ENCODE measurements around the gene POLR3A. TPM values are rescaled to one million over a fixed set of nuclear protein-coding genes. Genes with fewer than 3 reads are reported as not detected.

POLR3A gene
- total and polyA plus RNA-seq, 4 donors, result 2.5 to 16.3 (median 9.4) TPM

GRCh38 chr10:77983384-77984341 is 45.7 kb downstream of the POLR3A start:
- no peak for DNase-seq
- intact Hi-C loops (cut with DNase I), result no loop called here
- Histone ChIP-seq H3K27me3 (ENCODE audit: control insufficient read depth in 1 of 2, insufficient read depth in 2 of 2, low read length in 1 of 2) (no peaks in the 10 kb centered on the region), H3K4me3 (ENCODE audit: low read length in 2 of 2) (no peak overlapping the region), H3K4me1 (ENCODE audit: control insufficient read depth in 1 of 2, insufficient read depth in 2 of 2, low read length in 2 of 2) (peaks cover 5% of the 10 kb centered on the region in 2 donors), H3K27ac (ENCODE audit: low read depth in 1 of 2, low read length in 2 of 2) (no peak overlapping the region), H3K9me3 (ENCODE audit: control insufficient read depth, low read length) (no peaks in the 10 kb centered on the region), H3K36me3 (ENCODE audit: control insufficient read depth in 1 of 2, insufficient read depth in 2 of 2, low read length in 1 of 2) (peaks cover 7 to 16% of the 10 kb centered on the region in 2 donors)
- no peak for ATAC-seq (ENCODE audit: low FRiP score)
- 77 to 79% methylated on average over 16 of the region's 16 CpGs for WGBS, 2 donors

- Histone ChIP-seq H3K9me3 (ENCODE audit: control insufficient read depth, low read length) (no peaks in the 10 kb centered on the region), H3K4me3 (ENCODE audit: low read length in 2 of 2) (no peak overlapping the region), H3K4me1 (ENCODE audit: control insufficient read depth in 1 of 2, insufficient read depth in 2 of 2, low read length in 2 of 2) (no peaks in the 10 kb centered on the region), H3K27ac (ENCODE audit: low read depth in 1 of 2, low read length in 2 of 2) (no peak overlapping the region), H3K36me3 (ENCODE audit: control insufficient read depth in 1 of 2, insufficient read depth in 2 of 2, low read length in 1 of 2) (peaks cover 7 to 18% of the 10 kb centered on the region in 2 donors), H3K27me3 (ENCODE audit: control insufficient read depth in 1 of 2, insufficient read depth in 2 of 2, low read length in 1 of 2) (no peaks in the 10 kb centered on the region)
- no peak for DNase-seq
- intact Hi-C loops (cut with DNase I), result no loop called here
- no peak for ATAC-seq (ENCODE audit: low FRiP score)
- WGBS, 2 donors, result 94 to 95% methylated on average over 13 of the region's 13 CpGs
Measured at GRCh38 chr10:77981281-77981680, 48.0 kb downstream of the POLR3A start.

GRCh38 chr10:77979221-77979620 is 50.1 kb downstream of the POLR3A start:
- H3K27ac ChIP-seq (ENCODE audit: low read depth in 1 of 2, low read length in 2 of 2), result no peak overlapping the region
- no peaks in the 10 kb centered on the region for H3K27me3 ChIP-seq (ENCODE audit: control insufficient read depth in 1 of 2, insufficient read depth in 2 of 2, low read length in 1 of 2)
- no peak for DNase-seq
- H3K36me3 ChIP-seq (ENCODE audit: control insufficient read depth in 1 of 2, insufficient read depth in 2 of 2, low read length in 1 of 2), result peaks cover 7 to 15% of the 10 kb centered on the region in 2 donors
- no peak overlapping the region for H3K4me3 ChIP-seq (ENCODE audit: low read length in 2 of 2)
- peaks cover 3% of the 10 kb centered on the region in 2 donors for H3K4me1 ChIP-seq (ENCODE audit: control insufficient read depth in 1 of 2, insufficient read depth in 2 of 2, low read length in 2 of 2)
- no peak for ATAC-seq (ENCODE audit: low FRiP score)
- 89 to 94% methylated on average over 10 of the region's 10 CpGs for WGBS, 2 donors
- no peaks in the 10 kb centered on the region for H3K9me3 ChIP-seq (ENCODE audit: control insufficient read depth, low read length)
- intact Hi-C loops (cut with DNase I), result no loop called here

- Histone ChIP-seq H3K36me3 (ENCODE audit: control insufficient read depth in 1 of 2, insufficient read depth in 2 of 2, low read length in 1 of 2) (peaks cover 6 to 15% of the 10 kb centered on the region in 2 donors), H3K4me3 (ENCODE audit: low read length in 2 of 2) (no peak overlapping the region), H3K27ac (ENCODE audit: low read depth in 1 of 2, low read length in 2 of 2) (no peak overlapping the region), H3K27me3 (ENCODE audit: control insufficient read depth in 1 of 2, insufficient read depth in 2 of 2, low read length in 1 of 2) (no peaks in the 10 kb centered on the region), H3K9me3 (ENCODE audit: control insufficient read depth, low read length) (no peaks in the 10 kb centered on the region), H3K4me1 (ENCODE audit: control insufficient read depth in 1 of 2, insufficient read depth in 2 of 2, low read length in 2 of 2) (peaks cover 3% of the 10 kb centered on the region in 2 donors)
- WGBS, 2 donors, result 89 to 93% methylated on average over 6 of the region's 6 CpGs
- no peak for DNase-seq
- intact Hi-C loops (cut with DNase I), result no loop called here
- no peak for ATAC-seq (ENCODE audit: low FRiP score)
Measured at GRCh38 chr10:77978360-77978759, 51.0 kb downstream of the POLR3A start.

- ATAC-seq (ENCODE audit: low FRiP score) (no peak), DNase-seq (no peak)
- no peak overlapping the region for H3K4me3 ChIP-seq (ENCODE audit: low read length in 2 of 2)
- H3K4me1 ChIP-seq (ENCODE audit: control insufficient read depth in 1 of 2, insufficient read depth in 2 of 2, low read length in 2 of 2), result peaks cover 3% of the 10 kb centered on the region in 2 donors
- intact Hi-C loops (cut with DNase I), result no loop called here
- 92 to 93% methylated on average over 3 of the region's 3 CpGs for WGBS, 2 donors
- H3K9me3 ChIP-seq (ENCODE audit: control insufficient read depth, low read length), result no peaks in the 10 kb centered on the region
- peaks cover 4 to 15% of the 10 kb centered on the region in 2 donors for H3K36me3 ChIP-seq (ENCODE audit: control insufficient read depth in 1 of 2, insufficient read depth in 2 of 2, low read length in 1 of 2)
- no peaks in the 10 kb centered on the region for H3K27me3 ChIP-seq (ENCODE audit: control insufficient read depth in 1 of 2, insufficient read depth in 2 of 2, low read length in 1 of 2)
- H3K27ac ChIP-seq (ENCODE audit: low read depth in 1 of 2, low read length in 2 of 2), result no peak overlapping the region
Measured at GRCh38 chr10:77977934-77978333, 51.4 kb downstream of the POLR3A start.

GRCh38 chr10:77977016-77977415 is 52.3 kb downstream of the POLR3A start:
- Histone ChIP-seq H3K9me3 (ENCODE audit: control insufficient read depth, low read length) (no peaks in the 10 kb centered on the region), H3K36me3 (ENCODE audit: control insufficient read depth in 1 of 2, insufficient read depth in 2 of 2, low read length in 1 of 2) (peaks cover 0 to 11% of the 10 kb centered on the region in 2 donors), H3K4me1 (ENCODE audit: control insufficient read depth in 1 of 2, insufficient read depth in 2 of 2, low read length in 2 of 2) (peaks cover 3% of the 10 kb centered on the region in 2 donors), H3K4me3 (ENCODE audit: low read length in 2 of 2) (no peak overlapping the region), H3K27me3 (ENCODE audit: control insufficient read depth in 1 of 2, insufficient read depth in 2 of 2, low read length in 1 of 2) (no peaks in the 10 kb centered on the region), H3K27ac (ENCODE audit: low read depth in 1 of 2, low read length in 2 of 2) (no peak overlapping the region)
- intact Hi-C loops (cut with DNase I), result no loop called here
- DNase-seq (no peak), ATAC-seq (ENCODE audit: low FRiP score) (no peak)
- WGBS, 2 donors, result 83 to 91% methylated on average over 7 of the region's 7 CpGs

GRCh38 chr10:77975086-77975666 is 54.1 kb downstream of the POLR3A start:
- intact Hi-C loops (cut with DNase I), result loop anchor here in 1 of 2 donors (2.0 kb wide), 1 partner anchor 128 kb away; no protein-coding TSS in a partner anchor

GRCh38 chr10:77974396-77975074 is 54.8 kb downstream of the POLR3A start:
- Histone ChIP-seq H3K9me3 (ENCODE audit: control insufficient read depth, low read length) (no peaks in the 10 kb centered on the region), H3K27ac (ENCODE audit: low read depth in 1 of 2, low read length in 2 of 2) (peak overlapping the region; percentile 20 to 35), H3K36me3 (ENCODE audit: control insufficient read depth in 1 of 2, insufficient read depth in 2 of 2, low read length in 1 of 2) (peaks cover 0 to 5% of the 10 kb centered on the region in 2 donors), H3K4me3 (ENCODE audit: low read length in 2 of 2) (no peak overlapping the region), H3K4me1 (ENCODE audit: control insufficient read depth in 1 of 2, insufficient read depth in 2 of 2, low read length in 2 of 2) (peaks cover 3% of the 10 kb centered on the region in 2 donors), H3K27me3 (ENCODE audit: control insufficient read depth in 1 of 2, insufficient read depth in 2 of 2, low read length in 1 of 2) (no peaks in the 10 kb centered on the region)
- DNase-seq (no peak), ATAC-seq (ENCODE audit: low FRiP score) (no peak)
- 21 to 31% methylated on average over 8 of the region's 8 CpGs for WGBS, 2 donors
- intact Hi-C loops (cut with DNase I), result loop anchor here in 1 of 2 donors (2.0 kb wide), 1 partner anchor 128 kb away; no protein-coding TSS in a partner anchor

More at GRCh38 chr10:77975086-77975666, 54.1 kb downstream of the POLR3A start:
- H3K27me3 ChIP-seq (ENCODE audit: control insufficient read depth in 1 of 2, insufficient read depth in 2 of 2, low read length in 1 of 2), result no peaks in the 10 kb centered on the region
- no peak for ATAC-seq (ENCODE audit: low FRiP score)
- DNase-seq, result no peak
- H3K36me3 ChIP-seq (ENCODE audit: control insufficient read depth in 1 of 2, insufficient read depth in 2 of 2, low read length in 1 of 2), result peaks cover 0 to 10% of the 10 kb centered on the region in 2 donors
- H3K9me3 ChIP-seq (ENCODE audit: control insufficient read depth, low read length), result no peaks in the 10 kb centered on the region
- peaks cover 3% of the 10 kb centered on the region in 2 donors for H3K4me1 ChIP-seq (ENCODE audit: control insufficient read depth in 1 of 2, insufficient read depth in 2 of 2, low read length in 2 of 2)
- 67% methylated on average over 9 of the region's 9 CpGs for WGBS, 2 donors
- peak overlapping the region; percentile 20 to 86 for H3K27ac ChIP-seq (ENCODE audit: low read depth in 1 of 2, low read length in 2 of 2)
- H3K4me3 ChIP-seq (ENCODE audit: low read length in 2 of 2), result no peak overlapping the region
